ENCODE measurements around the gene UPK1A. TPM values are rescaled to one million over a fixed set of nuclear protein-coding genes. Genes with fewer than 3 reads are reported as not detected.

UPK1A gene
- total and polyA plus RNA-seq, 10 of the 15 experiments (the other 5 are each of a cell fraction or from before 2014, with no cell fraction given), result 0.15 to 1.9 (median 0.26) TPM; not detected in 7

- Histone ChIP-seq H3K4me1 (ENCODE audit: control insufficient read depth, insufficient read depth, low read length) (peaks cover 4% of the 10 kb centered on the region), H3K4me3 (no peak overlapping the region), H3K9me3 (replicated peaks; ENCODE audit: control insufficient read depth, insufficient read depth, low read length) (no peaks in the 10 kb centered on the region), H3K27me3 (replicated peaks in 1 of 2; ENCODE audit: control insufficient read depth in 2 of 2, insufficient read depth in 2 of 2, low read length in 1 of 2) (no peaks in the 10 kb centered on the region), H3K9ac (ENCODE audit: control insufficient read depth, insufficient read depth, low read length) (no peak overlapping the region), H3K36me3 (ENCODE audit: control insufficient read depth in 2 of 2, insufficient read depth in 2 of 2, low read length in 1 of 2) (0 out of 4 replicates have a peak, but pooled peaks cover 0 to 2% of the 10 kb centered on the region in 2 experiments), H3K79me2 (ENCODE audit: control insufficient read depth, insufficient read depth, low read length) (no peaks in the 10 kb centered on the region), H2AFZ (ENCODE audit: control insufficient read depth, low read depth, low read length) (no peak overlapping the region), H3K27ac (ENCODE audit: control insufficient read depth, insufficient read depth) (no peak overlapping the region), H3K4me2 (ENCODE audit: control insufficient read depth, insufficient read depth) (no peak overlapping the region), H4K20me1 (ENCODE audit: control insufficient read depth, insufficient read depth) (no peaks in the 10 kb centered on the region)
- POLR2A ChIA-PET, result interaction anchor here (0.6 kb wide), 1 partner anchor 20 kb away, joined by 4 read pairs; no protein-coding TSS in a partner anchor
- SMC1A ChIA-PET (ENCODE audit: uncharacterized antibody, unreplicated experiment), result no interaction called here
- ATAC-seq (no peak), FAIRE-seq (no peak), DNase-seq (ENCODE audit: low read depth, low spot score) (no peak)
- TF ChIP-seq NFXL1 (IDR thresholded peaks at IDR 0.05; ENCODE audit: borderline replicate concordance) (no peak), HDAC6 (IDR thresholded peaks at IDR 0.05; ENCODE audit: unreplicated experiment) (no peak), NFIC (IDR thresholded peaks at IDR 0.05; ENCODE audit: low read depth, low read length) (no peak), BCL11A (IDR thresholded peaks at IDR 0.05; ENCODE audit: low read depth, low read length) (no peak), IRF3 (IDR thresholded peaks at IDR 0.05) (no peak), PML (IDR thresholded peaks at IDR 0.05; ENCODE audit: low read length) (no peak), NR2C1 (IDR thresholded peaks at IDR 0.05) (no peak), MTA3 (IDR thresholded peaks at IDR 0.05; ENCODE audit: borderline replicate concordance, low read length) (no peak), KAT2A (conservative IDR thresholded peaks at IDR 0.05; ENCODE audit: control insufficient read depth, low read depth, low read length) (no peak), MAX (IDR thresholded peaks at IDR 0.05; ENCODE audit: low read depth, low read length) (no peak), ZSCAN29 (IDR thresholded peaks at IDR 0.05) (no peak), FOXM1 (IDR thresholded peaks at IDR 0.05; ENCODE audit: low read depth, low read length) (no peak), TBL1XR1 (IDR thresholded peaks at IDR 0.05; ENCODE audit: low read depth, low read length) (no peak), RCOR1 (conservative IDR thresholded peaks at IDR 0.05; ENCODE audit: low read depth, low read length) (no peak), ATF7 (IDR thresholded peaks at IDR 0.05; ENCODE audit: low read depth) (no peak), ZZZ3 (IDR thresholded peaks at IDR 0.05; ENCODE audit: control insufficient read depth, insufficient read length, low read depth) (no peak), SUZ12 (IDR thresholded peaks at IDR 0.05; ENCODE audit: unreplicated experiment) (no peak)
- intact Hi-C loops (cut with micrococcal nuclease; ENCODE audit: unreplicated experiment) (no loop called here), in situ Hi-C loops (cut with MboI) (no loop called here)
- 43% methylated on average over 4 of the region's 4 CpGs for WGBS (ENCODE audit: insufficient coverage, insufficient replicate concordance, low lambda C conversion rate, missing lambda C conversion rate)
- RAD21 ChIA-PET (ENCODE audit: unreplicated experiment), result no interaction called here
- no TSS peak for BruUV-seq (replicated peaks)
- CTCF ChIA-PET, result interaction anchor here (0.6 kb wide), 1 partner anchor 86 kb away, joined by 3 read pairs; no protein-coding TSS in a partner anchor
Measured at GRCh38 chr19:35669974-35670373, 3.7 kb downstream of the UPK1A start.
